Measurements from ENCODE around the gene MAD1L1.
A peak's percentile ranks its signal among the peaks of the same experiment; 100 is the strongest.
"Not testable (repeated sequence)": the region's sequence is repeated elsewhere in the genome, so short reads cannot be mapped to it uniquely, and the experiment has no call there.

MAD1L1 gene

GRCh38 chr7:1933066-1933750 lies 299.5 kb downstream of the MAD1L1 start:
- DNase-seq (ENCODE audit: low read depth in 1 of 2, low spot score in 1 of 2): no peak

GRCh38 chr7:1931951-1932270 lies 300.8 kb downstream of the MAD1L1 start:
- no peak for DNase-seq (ENCODE audit: low read depth in 1 of 2, low spot score in 1 of 2)

- no peak for DNase-seq (ENCODE audit: low read depth in 1 of 2, low spot score in 1 of 2)
Observed at GRCh38 chr7:1931256-1931950, 301.3 kb downstream of the MAD1L1 start.

- no peak for DNase-seq (ENCODE audit: low read depth in 1 of 2, low spot score in 1 of 2)
Observed at GRCh38 chr7:1930381-1931065, 302.2 kb downstream of the MAD1L1 start.

- DNase-seq (ENCODE audit: low read depth in 1 of 2, low spot score in 1 of 2): not testable (repeated sequence)
Observed at GRCh38 chr7:1929349-1929925, 303.3 kb downstream of the MAD1L1 start.

GRCh38 chr7:1928645-1929348 lies 303.9 kb downstream of the MAD1L1 start:
- DNase-seq (ENCODE audit: low read depth in 1 of 2, low spot score in 1 of 2): no peak

- no peak for DNase-seq (ENCODE audit: low read depth in 1 of 2, low spot score in 1 of 2)
Observed at GRCh38 chr7:1927937-1928644, 304.7 kb downstream of the MAD1L1 start.

GRCh38 chr7:1926908-1927306 lies 305.8 kb downstream of the MAD1L1 start:
- DNase-seq (ENCODE audit: low read depth in 1 of 2, low spot score in 1 of 2): no peak

- DNase-seq (ENCODE audit: low read depth in 1 of 2, low spot score in 1 of 2): no peak
Observed at GRCh38 chr7:1925973-1926907, 306.5 kb downstream of the MAD1L1 start.

GRCh38 chr7:1925349-1925748 lies 307.4 kb downstream of the MAD1L1 start:
- DNase-seq (ENCODE audit: low read depth in 1 of 2, low spot score in 1 of 2): no peak

GRCh38 chr7:1924258-1924817 lies 308.4 kb downstream of the MAD1L1 start:
- no peak for DNase-seq (ENCODE audit: low read depth in 1 of 2, low spot score in 1 of 2)

GRCh38 chr7:1923409-1924257 lies 309.1 kb downstream of the MAD1L1 start:
- no peak for DNase-seq (ENCODE audit: low read depth in 1 of 2, low spot score in 1 of 2)

GRCh38 chr7:1922870-1923236 lies 309.9 kb downstream of the MAD1L1 start:
- DNase-seq (ENCODE audit: low read depth in 1 of 2, low spot score in 1 of 2): no peak

- DNase-seq (ENCODE audit: low read depth in 1 of 2, low spot score in 1 of 2): peak in 1 of 2 donors; percentile 32
Observed at GRCh38 chr7:1922071-1922869, 310.5 kb downstream of the MAD1L1 start.

- no peak for DNase-seq (ENCODE audit: low read depth in 1 of 2, low spot score in 1 of 2)
Observed at GRCh38 chr7:1920881-1921280, 311.9 kb downstream of the MAD1L1 start.

GRCh38 chr7:1920266-1920681 lies 312.5 kb downstream of the MAD1L1 start:
- DNase-seq (ENCODE audit: low read depth in 1 of 2, low spot score in 1 of 2): peak in 1 of 2 donors; percentile 30

- no peak for DNase-seq (ENCODE audit: low read depth in 1 of 2, low spot score in 1 of 2)
Observed at GRCh38 chr7:1919539-1920265, 313.0 kb downstream of the MAD1L1 start.

All from activated T-helper 1 cell treated with anti-CD3 and anti-CD28 coated beads, Interleukin-2, amount 50 U/mL, for 16 hours (primary cell).